D721Med (cell line): ENCODE results near the gene PIGA.

Experiments used
- DNase-seq: peaks from one replicate; pipeline ENCODE4 v3.0.0; 2011; ENCODE audit warnings: low spot score; ENCODE audit not compliant: insufficient read length
- FAIRE-seq: peaks from 2 replicates; lab custom pipeline; 2011; peaks lifted over from hg19 to GRCh38; lab: Jason Lieb, UNC
- CTCF ChIP-seq: IDR thresholded peaks from 2 replicates; pipeline ENCODE4 v1.5.1; 2012; ENCODE audit warnings: mild to moderate bottlenecking, control low read depth; ENCODE audit not compliant: insufficient read depth; ENCODE audit errors: missing control alignments

PIGA gene

GRCh38 chrX:15358533-15358932 is 23.2 kb upstream of the PIGA start:
- no peak for TF ChIP-seq CTCF
- FAIRE-seq: no peak
- DNase-seq: no peak

- no peak for TF ChIP-seq CTCF
- no peak for DNase-seq
- no peak for FAIRE-seq
Observed at GRCh38 chrX:15356444-15356843, 21.1 kb upstream of the PIGA start.

GRCh38 chrX:15350329-15350996 is 15.1 kb upstream of the PIGA start:
- no peak for TF ChIP-seq CTCF

GRCh38 chrX:15349046-15349445 is 13.7 kb upstream of the PIGA start:
- FAIRE-seq: peak; percentile 91
- no peak for DNase-seq
- peak; percentile 46 for TF ChIP-seq CTCF

More at GRCh38 chrX:15350329-15350996, 15.1 kb upstream of the PIGA start:
- FAIRE-seq: peak; percentile 66
- peak; percentile 15 for DNase-seq

GRCh38 chrX:15345976-15346375 is 10.7 kb upstream of the PIGA start:
- FAIRE-seq (no peak), DNase-seq (no peak)
- TF ChIP-seq CTCF: no peak

- DNase-seq (no peak), FAIRE-seq (no peak)
- TF ChIP-seq CTCF: no peak
Observed at GRCh38 chrX:15344106-15344505, 8.8 kb upstream of the PIGA start.

- no peak for FAIRE-seq
- no peak for TF ChIP-seq CTCF
- no peak for DNase-seq
Observed at GRCh38 chrX:15343075-15343476, 7.8 kb upstream of the PIGA start.
